Measurements from ENCODE around the gene EIF2B4. TPM values are rescaled to one million over a fixed set of nuclear protein-coding genes. Genes with fewer than 3 reads are reported as not detected.

EIF2B4 gene
- polyA plus RNA-seq, 3 donors: 29.5 to 42.3 (median 39.3) TPM

DNA sequence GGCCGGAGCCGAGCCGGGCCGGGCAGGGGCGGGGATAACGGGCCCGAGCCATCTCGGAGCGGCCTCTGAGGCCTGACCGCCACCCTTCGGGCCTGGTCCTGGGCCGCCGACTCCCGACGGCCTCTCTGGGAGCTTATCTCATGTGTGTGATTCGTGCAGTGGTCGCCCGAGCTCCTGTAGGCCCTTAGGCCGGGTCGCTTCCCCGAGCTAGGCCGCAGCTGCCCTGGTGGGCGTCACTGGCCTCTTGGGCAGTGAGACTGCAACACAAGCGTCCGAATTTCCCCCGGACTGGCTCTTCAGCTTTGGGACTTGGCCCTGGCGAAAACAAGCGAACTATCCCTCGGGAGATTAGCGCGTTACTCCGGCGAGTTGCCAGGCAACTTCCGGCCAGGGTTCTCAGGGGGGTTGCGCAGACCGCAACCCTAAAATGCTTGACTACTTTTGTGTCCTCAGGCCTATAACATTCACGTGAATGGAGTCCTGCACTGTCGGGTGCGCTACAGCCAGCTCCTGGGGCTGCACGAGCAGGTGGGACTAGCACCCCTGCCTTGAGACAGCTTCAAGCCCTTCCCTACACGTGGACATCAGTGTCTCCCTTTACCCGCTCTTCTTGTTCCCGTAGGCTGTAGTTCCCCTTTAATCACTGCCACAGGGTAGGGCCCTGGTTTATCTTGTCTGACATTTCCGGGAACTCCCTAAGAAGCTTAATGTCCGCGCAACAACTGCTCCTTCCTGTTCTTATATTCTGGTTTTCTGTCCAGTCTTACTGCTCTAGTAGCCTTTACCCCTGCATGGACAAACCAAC lies 880 bp upstream of the EIF2B4 start:
- H2AFZ ChIP-seq (ENCODE audit: insufficient read depth, low read depth, low read length, poor library complexity, severe bottlenecking): peak overlapping the region; percentile 96
- Mint-ChIP-seq H3K27me3 (ENCODE audit: low read depth in 3 of 3) (no peaks in the 10 kb centered on the region), H3K9me3 (no peaks in the 10 kb centered on the region), H3K36me3 (peaks cover 61 to 65% of the 10 kb centered on the region in 2 donors), H3K4me1 (peaks cover 36% of the 10 kb centered on the region), H3K4me3 (peak overlapping the region; percentile 98 to 99), H3K27ac (peak overlapping the region; percentile 98 to 99 (median 99))
- WGBS (ENCODE audit: insufficient coverage): under 1% methylated on average over 46 of the region's 46 CpGs
- H3K4me2 ChIP-seq (replicated peaks; ENCODE audit: extremely low read depth, low read length, poor library complexity, severe bottlenecking): peak overlapping the region; percentile 84
- H3K4me1 ChIP-seq (ENCODE audit: control insufficient read depth in 1 of 2, insufficient read depth in 2 of 2, low read length in 2 of 2): peaks cover 32 to 36% of the 10 kb centered on the region in 2 donors
- intact Hi-C loops (cut with micrococcal nuclease): loop anchor here (1.0 to 10.0 kb wide), 6 partner anchors 9 to 124 kb away; partner anchors contain the start of genes GTF3C2 (in 2 of the 2), NRBP1 (in 2 of the 2), PPM1G (in 2 of the 2) and ZNF513 (in 2 of the 2)
- H3K9me3 ChIP-seq (replicated peaks in 1 of 2; ENCODE audit: control insufficient read depth in 1 of 2, insufficient read depth in 1 of 2, low read length in 2 of 2): no peaks in the 10 kb centered on the region
- peak overlapping the region; percentile 93 to 96 for H3K27ac ChIP-seq (ENCODE audit: low read depth in 1 of 2, low read length in 2 of 2)
- TF ChIP-seq, protein P1, sequence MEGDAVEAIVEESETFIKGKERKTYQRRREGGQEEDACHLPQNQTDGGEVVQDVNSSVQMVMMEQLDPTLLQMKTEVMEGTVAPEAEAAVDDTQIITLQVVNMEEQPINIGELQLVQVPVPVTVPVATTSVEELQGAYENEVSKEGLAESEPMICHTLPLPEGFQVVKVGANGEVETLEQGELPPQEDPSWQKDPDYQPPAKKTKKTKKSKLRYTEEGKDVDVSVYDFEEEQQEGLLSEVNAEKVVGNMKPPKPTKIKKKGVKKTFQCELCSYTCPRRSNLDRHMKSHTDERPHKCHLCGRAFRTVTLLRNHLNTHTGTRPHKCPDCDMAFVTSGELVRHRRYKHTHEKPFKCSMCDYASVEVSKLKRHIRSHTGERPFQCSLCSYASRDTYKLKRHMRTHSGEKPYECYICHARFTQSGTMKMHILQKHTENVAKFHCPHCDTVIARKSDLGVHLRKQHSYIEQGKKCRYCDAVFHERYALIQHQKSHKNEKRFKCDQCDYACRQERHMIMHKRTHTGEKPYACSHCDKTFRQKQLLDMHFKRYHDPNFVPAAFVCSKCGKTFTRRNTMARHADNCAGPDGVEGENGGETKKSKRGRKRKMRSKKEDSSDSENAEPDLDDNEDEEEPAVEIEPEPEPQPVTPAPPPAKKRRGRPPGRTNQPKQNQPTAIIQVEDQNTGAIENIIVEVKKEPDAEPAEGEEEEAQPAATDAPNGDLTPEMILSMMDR (IDR thresholded peaks at IDR 0.05): no peak
- H4K20me1 ChIP-seq (ENCODE audit: insufficient read depth, low read length): peaks cover 21% of the 10 kb centered on the region
- H3K9ac ChIP-seq (ENCODE audit: insufficient read depth, low read length, poor library complexity, severe bottlenecking): peak overlapping the region; percentile 96
- H3K4me3 ChIP-seq (replicated peaks in 1 of 3; ENCODE audit: low read depth in 2 of 3, low read length in 3 of 3): peak overlapping the region; percentile 74 to 96 (median 83)
- peaks cover 59 to 67% of the 10 kb centered on the region in 2 donors for H3K36me3 ChIP-seq (replicated peaks in 1 of 2; ENCODE audit: control insufficient read depth in 1 of 2, insufficient read depth in 2 of 2, low read length in 2 of 2)
- peak; percentile 86 to 94 (median 89) for DNase-seq
- peaks cover 71% of the 10 kb centered on the region for H3K79me2 ChIP-seq (ENCODE audit: insufficient read depth, low read length)
- no peaks in the 10 kb centered on the region for H3K27me3 ChIP-seq (ENCODE audit: control insufficient read depth in 2 of 2, insufficient read depth in 2 of 2, low read length in 2 of 2)

DNA sequence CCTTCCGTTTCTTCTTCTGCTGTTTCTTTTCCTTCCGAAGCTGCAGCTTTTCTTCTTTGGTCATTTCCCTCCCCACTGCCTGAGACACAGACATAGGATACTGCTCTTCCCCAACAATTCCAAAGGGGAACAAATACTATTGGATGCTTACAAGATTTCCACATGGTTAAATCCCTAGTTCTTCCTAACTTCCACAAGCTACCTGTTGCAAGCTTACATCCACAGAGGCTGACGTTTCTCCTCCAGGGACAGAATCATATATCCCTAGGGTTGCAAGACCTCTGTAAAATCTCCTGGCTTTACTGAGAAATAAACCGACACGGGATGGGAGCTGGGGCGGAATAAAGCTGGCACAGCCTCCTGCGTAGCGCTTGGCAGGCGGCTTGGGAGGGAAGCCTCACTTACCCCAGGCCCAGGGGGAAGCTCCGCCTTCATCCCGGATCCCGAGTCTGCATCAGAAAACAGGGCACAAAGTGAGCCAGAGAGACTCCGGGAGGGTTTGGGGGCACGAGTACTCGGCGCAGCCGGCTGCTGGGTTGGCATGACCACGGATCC lies 590 bp downstream of the EIF2B4 start:
- Histone ChIP-seq H4K20me1 (ENCODE audit: insufficient read depth, low read length) (peaks cover 7% of the 10 kb centered on the region), H3K4me3 (replicated peaks in 1 of 3; ENCODE audit: low read depth in 2 of 3, low read length in 3 of 3) (peak overlapping the region; percentile 69 to 96 (median 83)), H2AFZ (ENCODE audit: insufficient read depth, low read depth, low read length, poor library complexity, severe bottlenecking) (peak overlapping the region; percentile 96), H3K9me3 (replicated peaks in 1 of 2; ENCODE audit: control insufficient read depth in 1 of 2, insufficient read depth in 1 of 2, low read length in 2 of 2) (no peaks in the 10 kb centered on the region), H3K4me1 (ENCODE audit: control insufficient read depth in 1 of 2, insufficient read depth in 2 of 2, low read length in 2 of 2) (peaks cover 32 to 36% of the 10 kb centered on the region in 2 donors), H3K9ac (ENCODE audit: insufficient read depth, low read length, poor library complexity, severe bottlenecking) (peak overlapping the region; percentile 96), H3K27me3 (ENCODE audit: control insufficient read depth in 2 of 2, insufficient read depth in 2 of 2, low read length in 2 of 2) (no peaks in the 10 kb centered on the region), H3K36me3 (replicated peaks in 1 of 2; ENCODE audit: control insufficient read depth in 1 of 2, insufficient read depth in 2 of 2, low read length in 2 of 2) (peaks cover 55 to 65% of the 10 kb centered on the region in 2 donors), H3K27ac (ENCODE audit: low read depth in 1 of 2, low read length in 2 of 2) (peak overlapping the region; percentile 69 to 96), H3K79me2 (ENCODE audit: insufficient read depth, low read length) (peaks cover 56% of the 10 kb centered on the region), H3K4me2 (replicated peaks; ENCODE audit: extremely low read depth, low read length, poor library complexity, severe bottlenecking) (peak overlapping the region; percentile 84)
- H3K36me3 Mint-ChIP-seq: peaks cover 54 to 65% of the 10 kb centered on the region in 2 donors
- peak overlapping the region; percentile 91 to 98 (median 95) for H3K27ac Mint-ChIP-seq
- H3K4me3 Mint-ChIP-seq: peak overlapping the region; percentile 96 to 98
- no peaks in the 10 kb centered on the region for H3K9me3 Mint-ChIP-seq
- H3K4me1 Mint-ChIP-seq: peaks cover 36% of the 10 kb centered on the region
- TF ChIP-seq, protein P1 (IDR thresholded peaks at IDR 0.05): no peak
- no peaks in the 10 kb centered on the region for H3K27me3 Mint-ChIP-seq (ENCODE audit: low read depth in 3 of 3)
- no peak for DNase-seq
- WGBS (ENCODE audit: insufficient coverage): 0% methylated on average over 18 of the region's 18 CpGs
- intact Hi-C loops (cut with micrococcal nuclease): loop anchor here (1.0 to 10.0 kb wide), 6 partner anchors 11 to 125 kb away; partner anchors contain the start of genes GTF3C2 (in 2 of the 2), NRBP1 (in 2 of the 2), PPM1G (in 2 of the 2) and FNDC4 (in 1 of the 2)

All from CD14-positive monocyte (primary cell).